NCI-H82 treated with DMSO at 0.1 percent for 48 hours (cell line): Measurements from ENCODE around the gene AGXT.

Experiments used
- DNase-seq: peaks from one replicate; lab custom pipeline; 2025; ENCODE audit not compliant: unreplicated experiment; lab: John Stamatoyannopoulos, UW

AGXT gene

DNA sequence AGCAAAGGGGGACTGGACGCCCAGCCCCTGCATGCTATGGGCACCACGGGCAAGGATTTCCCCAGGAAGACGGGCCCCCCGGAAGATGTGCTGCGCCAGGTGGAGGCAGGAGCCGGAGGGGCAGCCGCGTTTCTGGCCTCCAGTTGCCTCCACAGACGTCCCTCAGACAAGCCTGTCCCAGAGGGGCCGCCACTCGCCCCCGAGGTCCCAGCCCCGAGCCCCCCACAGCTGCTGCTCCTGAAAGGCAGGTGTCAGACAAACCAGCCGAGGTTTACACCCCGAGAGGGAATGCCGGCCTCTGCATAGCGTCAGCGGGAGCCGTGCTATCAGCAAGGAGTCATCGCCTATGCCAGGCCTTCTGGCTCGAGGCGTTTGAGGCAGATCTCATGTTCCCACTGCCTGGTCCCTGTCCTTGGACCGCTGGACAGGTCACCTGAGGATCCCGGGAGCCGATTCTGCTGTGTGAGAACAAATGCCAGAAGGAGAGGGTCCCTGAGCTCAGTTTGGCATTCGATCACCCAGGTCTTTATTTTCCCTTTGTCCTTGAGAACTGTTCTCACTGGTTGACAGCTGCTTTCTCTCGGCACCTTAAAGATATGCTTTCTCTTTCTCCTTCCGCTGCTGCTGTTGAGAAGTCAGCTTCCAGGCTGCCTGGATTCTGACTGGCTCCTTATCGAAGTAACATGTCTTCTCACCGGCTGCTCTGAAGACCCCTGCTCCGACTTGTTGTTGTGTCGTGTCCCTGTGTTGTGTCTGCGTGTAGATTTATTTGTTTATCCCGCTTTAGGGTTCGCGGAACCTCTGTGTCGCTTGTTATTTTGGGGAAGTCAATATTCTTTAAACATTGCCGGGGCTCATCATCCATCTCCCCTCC, 58.1 kb downstream of the AGXT start:
- no peak for DNase-seq

DNA sequence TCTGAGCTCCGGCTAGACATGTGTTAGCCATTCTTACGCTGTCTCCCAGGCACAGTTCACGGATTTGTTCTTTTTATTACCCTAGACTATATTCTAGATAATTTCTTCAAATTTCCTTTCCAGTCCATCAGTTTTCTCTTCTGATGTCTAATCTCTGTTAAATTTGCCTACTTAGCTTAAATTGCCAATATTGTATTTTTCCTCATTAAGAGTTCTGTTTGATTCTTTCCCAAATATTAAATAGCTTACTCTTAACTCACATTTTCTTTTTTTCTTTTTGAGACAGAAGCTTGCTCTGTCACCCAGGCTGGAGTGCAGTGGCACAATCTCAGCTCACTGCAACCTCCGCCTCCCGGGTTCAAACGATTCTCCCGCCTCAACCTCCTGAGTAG, 58.8 kb downstream of the AGXT start:
- no peak for DNase-seq

DNA sequence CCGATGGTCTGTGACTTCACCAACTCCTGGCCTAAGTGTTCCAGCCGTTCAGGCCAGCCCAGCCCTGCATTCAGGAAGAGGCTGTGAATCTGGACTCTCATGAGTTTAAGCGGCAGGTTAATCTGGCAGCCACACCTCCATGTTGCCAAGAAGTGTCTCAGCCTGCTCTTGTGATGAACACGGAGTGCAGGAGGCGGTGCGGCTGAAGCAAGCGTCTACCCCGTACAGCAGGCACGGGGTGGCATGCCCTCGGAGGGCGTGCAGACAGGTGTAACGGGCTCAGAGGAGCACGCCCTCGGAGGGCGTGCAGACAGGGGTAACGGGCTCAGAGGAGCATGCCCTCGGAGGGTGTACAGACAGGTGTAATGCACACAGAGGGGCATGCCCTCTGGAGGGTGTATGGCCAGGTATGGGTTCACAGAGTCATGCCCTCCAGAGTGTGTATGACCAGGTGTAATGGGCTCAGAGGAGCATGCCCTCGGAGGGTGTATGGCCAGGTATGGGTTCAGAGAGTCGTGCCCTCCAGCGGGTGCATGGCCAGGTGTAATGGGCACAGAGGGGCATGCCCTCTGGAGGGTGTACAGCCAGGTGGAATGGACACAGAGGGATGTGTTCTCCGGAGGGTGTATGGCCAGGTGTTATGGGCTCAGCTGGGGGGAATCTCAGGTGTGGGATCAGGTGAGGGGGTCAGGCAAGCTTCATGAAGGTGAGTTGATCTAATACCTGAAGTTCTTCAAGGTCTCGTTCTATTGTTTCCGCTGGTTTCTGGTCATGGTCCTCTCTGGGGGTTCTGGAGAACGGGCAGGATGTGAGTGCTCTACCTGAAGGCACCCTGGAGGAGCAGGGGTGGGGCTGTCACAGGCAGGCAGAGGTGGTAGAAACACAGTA, 60.1 kb downstream of the AGXT start:
- no peak for DNase-seq

GRCh38 chr2:240929364-240930095, 60.9 kb downstream of the AGXT start:
- no peak for DNase-seq
